Measurements from ENCODE around the gene MADCAM1. TPM values are rescaled to one million over a fixed set of nuclear protein-coding genes. Genes with fewer than 3 reads are reported as not detected.

The MADCAM1 gene
- total and polyA plus RNA-seq, 9 donors: 0.11 to 0.90 (median 0.42) TPM; not detected in 2

DNA sequence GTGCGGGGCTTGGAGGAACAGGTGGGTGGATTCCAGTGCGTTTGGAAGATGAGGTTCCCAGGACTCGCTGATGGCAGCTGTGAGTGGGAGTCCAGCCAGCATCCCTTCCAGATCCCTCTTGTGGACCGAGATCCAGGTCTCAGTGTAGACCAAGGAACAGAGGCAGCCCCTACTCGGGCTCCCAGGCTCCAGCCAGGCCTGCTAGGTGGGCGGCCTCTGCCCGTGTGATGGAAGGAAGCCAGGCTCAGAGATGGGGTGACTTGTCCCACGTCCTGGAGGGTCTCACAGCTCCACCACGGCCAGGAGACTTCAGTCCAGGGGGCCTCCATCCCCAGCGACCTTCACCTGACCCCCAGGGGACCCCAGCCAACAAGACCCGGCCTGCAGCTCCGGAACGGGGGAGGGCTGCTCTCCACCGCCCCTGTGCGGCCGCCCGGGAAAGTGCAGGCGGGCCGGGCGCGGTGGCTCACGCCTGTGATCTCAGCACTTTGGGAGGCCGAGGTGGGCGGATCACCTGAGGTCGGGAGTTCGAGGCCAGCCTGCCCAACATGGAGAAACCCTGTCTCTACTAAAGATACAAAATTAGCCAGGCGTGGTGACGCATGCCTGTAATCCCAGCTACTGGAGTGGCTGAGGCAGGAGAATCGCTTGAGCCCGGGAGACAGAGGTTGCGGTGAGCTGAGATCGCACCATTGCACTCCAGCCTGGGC lies 729 bp upstream of the MADCAM1 start:
- peaks cover 3% of the 10 kb centered on the region for H3K27me3 ChIP-seq
- no peaks in the 10 kb centered on the region for H3K9me3 ChIP-seq
- TF ChIP-seq EP300 (IDR thresholded peaks at IDR 0.05) (no peak), POLR2A (IDR thresholded peaks at IDR 0.05) (no peak)
- TF ChIP-seq, protein P1, sequence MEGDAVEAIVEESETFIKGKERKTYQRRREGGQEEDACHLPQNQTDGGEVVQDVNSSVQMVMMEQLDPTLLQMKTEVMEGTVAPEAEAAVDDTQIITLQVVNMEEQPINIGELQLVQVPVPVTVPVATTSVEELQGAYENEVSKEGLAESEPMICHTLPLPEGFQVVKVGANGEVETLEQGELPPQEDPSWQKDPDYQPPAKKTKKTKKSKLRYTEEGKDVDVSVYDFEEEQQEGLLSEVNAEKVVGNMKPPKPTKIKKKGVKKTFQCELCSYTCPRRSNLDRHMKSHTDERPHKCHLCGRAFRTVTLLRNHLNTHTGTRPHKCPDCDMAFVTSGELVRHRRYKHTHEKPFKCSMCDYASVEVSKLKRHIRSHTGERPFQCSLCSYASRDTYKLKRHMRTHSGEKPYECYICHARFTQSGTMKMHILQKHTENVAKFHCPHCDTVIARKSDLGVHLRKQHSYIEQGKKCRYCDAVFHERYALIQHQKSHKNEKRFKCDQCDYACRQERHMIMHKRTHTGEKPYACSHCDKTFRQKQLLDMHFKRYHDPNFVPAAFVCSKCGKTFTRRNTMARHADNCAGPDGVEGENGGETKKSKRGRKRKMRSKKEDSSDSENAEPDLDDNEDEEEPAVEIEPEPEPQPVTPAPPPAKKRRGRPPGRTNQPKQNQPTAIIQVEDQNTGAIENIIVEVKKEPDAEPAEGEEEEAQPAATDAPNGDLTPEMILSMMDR (IDR thresholded peaks at IDR 0.05): peak in 1 of 3 donors; percentile 43
- H3K4me3 ChIP-seq: no peak overlapping the region
- peak in 2 of 5 donors; percentile 39 to 51 for DNase-seq
- H3K27ac ChIP-seq: no peak overlapping the region
- intact Hi-C loops (cut with DNase I): no loop called here
- 7 to 17% (median 16%) methylated on average over 26 to 32 of the region's 32 CpGs for WGBS, 3 donors
- peaks cover 2% of the 10 kb centered on the region for H3K4me1 ChIP-seq (ENCODE audit: insufficient read depth)
- H3K36me3 ChIP-seq: no peaks in the 10 kb centered on the region

DNA sequence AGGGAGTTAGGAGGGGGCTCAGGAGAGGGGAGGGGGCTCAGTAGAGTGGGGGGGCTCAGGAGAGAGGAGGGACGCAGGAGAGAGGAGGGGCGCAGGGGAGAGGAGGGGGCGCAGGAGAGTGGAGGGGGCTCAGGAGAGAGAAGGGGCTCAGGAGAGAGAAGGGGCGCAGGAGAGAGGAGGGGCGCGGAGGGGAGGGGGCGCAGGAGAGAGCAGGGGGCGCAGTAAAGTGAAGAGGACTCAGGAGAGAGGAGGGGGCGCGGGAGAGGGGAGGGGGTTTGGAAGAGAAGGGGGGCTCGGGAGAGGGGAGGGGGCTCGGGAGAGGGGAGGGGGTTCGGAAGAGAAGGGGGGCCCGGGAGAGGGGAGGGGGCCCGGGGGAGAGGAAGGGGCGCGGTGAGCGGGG lies 700 bp downstream of the MADCAM1 start:
- peaks cover 3% of the 10 kb centered on the region for H3K27me3 ChIP-seq

DNA sequence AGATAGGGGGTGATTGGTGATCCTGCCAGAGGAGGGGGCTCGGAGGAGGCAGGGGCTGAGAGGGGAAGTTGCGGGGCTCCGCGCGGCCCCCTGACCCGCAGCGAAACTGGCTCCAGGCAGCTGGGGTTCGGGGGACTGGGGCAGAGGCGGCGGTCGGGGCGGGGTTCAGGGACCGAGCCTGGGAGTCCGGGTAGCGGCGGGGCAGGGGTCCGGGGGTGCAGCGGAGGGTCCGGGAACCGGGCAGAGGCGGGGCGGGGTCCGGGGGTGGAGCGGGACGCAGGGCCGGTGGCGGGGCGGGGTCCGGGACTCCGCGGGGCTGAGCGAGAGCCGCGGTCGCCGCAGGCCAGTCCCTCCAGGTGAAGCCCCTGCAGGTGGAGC lies 1.2 kb downstream of the MADCAM1 start:
- Histone ChIP-seq H3K27me3 (peaks cover 3% of the 10 kb centered on the region), H3K4me3 (no peak overlapping the region), H3K27ac (no peak overlapping the region), H3K36me3 (no peaks in the 10 kb centered on the region), H3K9me3 (no peaks in the 10 kb centered on the region), H3K4me1 (ENCODE audit: insufficient read depth) (peaks cover 2% of the 10 kb centered on the region)
- intact Hi-C loops (cut with DNase I): no loop called here
- WGBS, 3 donors: 0 to 1% (median 0%) methylated on average over 11 to 36 of the region's 36 CpGs
- TF ChIP-seq POLR2A (IDR thresholded peaks at IDR 0.05) (no peak), EP300 (IDR thresholded peaks at IDR 0.05) (no peak)
- TF ChIP-seq, protein P1 (IDR thresholded peaks at IDR 0.05): no peak
- peak in 1 of 5 donors; percentile 21 for DNase-seq

More for the DNA sequence above, 700 bp downstream of the MADCAM1 start:
- Histone ChIP-seq H3K36me3 (no peaks in the 10 kb centered on the region), H3K27ac (no peak overlapping the region), H3K9me3 (no peaks in the 10 kb centered on the region), H3K4me3 (no peak overlapping the region), H3K4me1 (ENCODE audit: insufficient read depth) (peaks cover 2% of the 10 kb centered on the region)
- intact Hi-C loops (cut with DNase I): no loop called here
- TF ChIP-seq POLR2A (IDR thresholded peaks at IDR 0.05): no peak
- no peak for TF ChIP-seq EP300 (IDR thresholded peaks at IDR 0.05)
- TF ChIP-seq, protein P1 (IDR thresholded peaks at IDR 0.05): no peak
- 5 to 20% (median 10%) methylated on average over 2 to 16 of the region's 18 CpGs for WGBS, 3 donors
- DNase-seq: no peak

GRCh38 chr19:497869-498510 lies 1.7 kb downstream of the MADCAM1 start:
- Histone ChIP-seq H3K4me1 (ENCODE audit: insufficient read depth) (peaks cover 2% of the 10 kb centered on the region), H3K9me3 (no peaks in the 10 kb centered on the region), H3K27me3 (peaks cover 3% of the 10 kb centered on the region), H3K27ac (no peak overlapping the region), H3K4me3 (no peak overlapping the region), H3K36me3 (no peaks in the 10 kb centered on the region)
- intact Hi-C loops (cut with DNase I): no loop called here
- TF ChIP-seq POLR2A (IDR thresholded peaks at IDR 0.05) (no peak), EP300 (IDR thresholded peaks at IDR 0.05) (no peak)
- TF ChIP-seq, protein P1 (IDR thresholded peaks at IDR 0.05): no peak
- WGBS, 3 donors: 2 to 5% (median 4%) methylated on average over 36 to 50 of the region's 50 CpGs
- peak in 1 of 5 donors; percentile 7 for DNase-seq

Measured in ovary (tissue), 9 donors.